Measurements from ENCODE around the gene DCAKD. TPM values are rescaled to one million over a fixed set of nuclear protein-coding genes. Genes with fewer than 3 reads are reported as not detected.
A peak's percentile ranks its signal among the peaks of the same experiment; 100 is the strongest.

The DCAKD gene
- total RNA-seq, 4 donors from 2014 or later, result 9.8 to 14.4 (median 12.3) TPM

GRCh38 chr17:45050481-45051059, 862 bp downstream of the DCAKD start:
- ATAC-seq, result peak; percentile 11 to 23
- H3K36me3 ChIP-seq, result no peaks in the 10 kb centered on the region
- peak overlapping the region; percentile 67 to 82 (median 77) for H3K4me3 ChIP-seq
- H3K27me3 ChIP-seq, result no peaks in the 10 kb centered on the region
- peak overlapping the region; percentile 94 to 97 (median 94) for H3K27ac ChIP-seq
- H3K4me1 ChIP-seq, result peaks cover 20 to 21% of the 10 kb centered on the region in 2 donors
- intact Hi-C loops (cut with DNase I; ENCODE audit: low total_unique reads) (loop anchor here (1.0 to 2.0 kb wide), 2 partner anchors 11 to 48 kb away; partner anchors contain the start of gene NMT1), in situ Hi-C loops (cut with MboI; ENCODE audit: low sequenced_read_pairs in 4 of 4) (loop anchor here in 1 of 4 donors (25.0 kb wide), 1 partner anchor 112 kb away; the partner anchor contains the start of gene HEXIM2)
- no peak for DNase-seq
- TF ChIP-seq, protein P1, sequence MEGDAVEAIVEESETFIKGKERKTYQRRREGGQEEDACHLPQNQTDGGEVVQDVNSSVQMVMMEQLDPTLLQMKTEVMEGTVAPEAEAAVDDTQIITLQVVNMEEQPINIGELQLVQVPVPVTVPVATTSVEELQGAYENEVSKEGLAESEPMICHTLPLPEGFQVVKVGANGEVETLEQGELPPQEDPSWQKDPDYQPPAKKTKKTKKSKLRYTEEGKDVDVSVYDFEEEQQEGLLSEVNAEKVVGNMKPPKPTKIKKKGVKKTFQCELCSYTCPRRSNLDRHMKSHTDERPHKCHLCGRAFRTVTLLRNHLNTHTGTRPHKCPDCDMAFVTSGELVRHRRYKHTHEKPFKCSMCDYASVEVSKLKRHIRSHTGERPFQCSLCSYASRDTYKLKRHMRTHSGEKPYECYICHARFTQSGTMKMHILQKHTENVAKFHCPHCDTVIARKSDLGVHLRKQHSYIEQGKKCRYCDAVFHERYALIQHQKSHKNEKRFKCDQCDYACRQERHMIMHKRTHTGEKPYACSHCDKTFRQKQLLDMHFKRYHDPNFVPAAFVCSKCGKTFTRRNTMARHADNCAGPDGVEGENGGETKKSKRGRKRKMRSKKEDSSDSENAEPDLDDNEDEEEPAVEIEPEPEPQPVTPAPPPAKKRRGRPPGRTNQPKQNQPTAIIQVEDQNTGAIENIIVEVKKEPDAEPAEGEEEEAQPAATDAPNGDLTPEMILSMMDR (IDR thresholded peaks at IDR 0.05 in 4 of 5, conservative IDR thresholded peaks at IDR 0.05 in 1 of 5), result no peak
- TF ChIP-seq POLR2A (IDR thresholded peaks at IDR 0.05), result no peak
- H3K9me3 ChIP-seq, result no peaks in the 10 kb centered on the region

DNA sequence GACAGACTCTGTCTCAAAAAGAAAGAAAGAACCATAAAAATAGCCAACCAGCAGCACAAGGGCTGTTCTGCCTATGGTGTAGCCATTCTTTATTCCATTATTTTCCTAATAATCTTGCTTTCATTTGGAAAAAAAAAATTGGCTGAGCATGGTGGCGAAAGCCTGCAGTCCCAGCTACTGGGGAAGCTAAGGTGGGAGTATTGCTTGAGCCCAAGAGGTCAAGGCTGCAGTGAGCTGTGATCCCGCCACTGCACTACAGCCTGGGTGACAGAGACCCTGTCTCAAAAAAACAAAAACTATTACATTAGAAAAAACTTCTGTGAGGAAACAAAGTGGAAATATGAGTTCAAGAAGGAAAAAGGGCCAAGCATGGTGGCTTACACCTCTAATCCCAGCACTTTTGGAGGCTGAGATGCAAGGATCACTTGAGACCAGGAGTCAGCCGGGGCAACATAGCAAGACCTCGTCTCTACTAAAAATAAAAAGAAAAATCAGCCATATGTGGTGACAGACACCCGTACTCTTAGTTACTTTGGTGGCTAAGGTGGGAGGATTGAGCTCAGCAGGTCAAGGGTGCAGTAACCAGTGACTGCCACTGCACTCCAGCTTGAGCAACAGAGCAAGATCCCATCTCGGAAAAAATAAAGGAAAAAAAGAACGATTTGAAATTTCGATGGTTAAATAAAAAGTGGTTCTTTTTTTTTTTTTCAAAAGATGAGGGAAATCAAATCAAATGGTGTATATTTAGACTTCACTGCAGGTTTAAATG, 2.5 kb downstream of the DCAKD start:
- DNase-seq, result no peak
- intact Hi-C loops (cut with DNase I; ENCODE audit: low total_unique reads), result no loop called here
- H3K4me3 ChIP-seq, result no peak overlapping the region
- peak overlapping the region in 1 of 4 donors; percentile 94 for H3K27ac ChIP-seq
- H3K27me3 ChIP-seq, result no peaks in the 10 kb centered on the region
- no peaks in the 10 kb centered on the region for H3K36me3 ChIP-seq
- in situ Hi-C loops (cut with MboI; ENCODE audit: low sequenced_read_pairs in 4 of 4), result loop anchor here in 1 of 4 donors (25.0 kb wide), 1 partner anchor 287 kb away; the partner anchor contains the start of gene ADAM11
- H3K9me3 ChIP-seq, result no peaks in the 10 kb centered on the region
- TF ChIP-seq, protein P1 (IDR thresholded peaks at IDR 0.05 in 4 of 5, conservative IDR thresholded peaks at IDR 0.05 in 1 of 5), result peak in 2 of 5 experiments; percentile 15 to 19
- TF ChIP-seq POLR2A (IDR thresholded peaks at IDR 0.05), result no peak
- ATAC-seq, result no peak
- H3K4me1 ChIP-seq, result peaks cover 20 to 21% of the 10 kb centered on the region in 2 donors

GRCh38 chr17:45046537-45047125, 4.8 kb downstream of the DCAKD start:
- in situ Hi-C loops (cut with MboI; ENCODE audit: low sequenced_read_pairs in 4 of 4) (loop anchor here in 1 of 4 donors (25.0 kb wide), 1 partner anchor 284 kb away; the partner anchor contains the start of gene ADAM11), intact Hi-C loops (cut with DNase I; ENCODE audit: low total_unique reads) (no loop called here)
- Histone ChIP-seq H3K4me3 (no peak overlapping the region), H3K9me3 (no peaks in the 10 kb centered on the region), H3K27me3 (no peaks in the 10 kb centered on the region), H3K4me1 (peaks cover 18 to 20% of the 10 kb centered on the region in 2 donors), H3K27ac (peak overlapping the region in 1 of 4 donors; percentile 13), H3K36me3 (no peaks in the 10 kb centered on the region)
- ATAC-seq (no peak), DNase-seq (no peak)
- TF ChIP-seq POLR2A (IDR thresholded peaks at IDR 0.05), result no peak
- TF ChIP-seq, protein P1 (IDR thresholded peaks at IDR 0.05 in 4 of 5, conservative IDR thresholded peaks at IDR 0.05 in 1 of 5), result no peak

DNA sequence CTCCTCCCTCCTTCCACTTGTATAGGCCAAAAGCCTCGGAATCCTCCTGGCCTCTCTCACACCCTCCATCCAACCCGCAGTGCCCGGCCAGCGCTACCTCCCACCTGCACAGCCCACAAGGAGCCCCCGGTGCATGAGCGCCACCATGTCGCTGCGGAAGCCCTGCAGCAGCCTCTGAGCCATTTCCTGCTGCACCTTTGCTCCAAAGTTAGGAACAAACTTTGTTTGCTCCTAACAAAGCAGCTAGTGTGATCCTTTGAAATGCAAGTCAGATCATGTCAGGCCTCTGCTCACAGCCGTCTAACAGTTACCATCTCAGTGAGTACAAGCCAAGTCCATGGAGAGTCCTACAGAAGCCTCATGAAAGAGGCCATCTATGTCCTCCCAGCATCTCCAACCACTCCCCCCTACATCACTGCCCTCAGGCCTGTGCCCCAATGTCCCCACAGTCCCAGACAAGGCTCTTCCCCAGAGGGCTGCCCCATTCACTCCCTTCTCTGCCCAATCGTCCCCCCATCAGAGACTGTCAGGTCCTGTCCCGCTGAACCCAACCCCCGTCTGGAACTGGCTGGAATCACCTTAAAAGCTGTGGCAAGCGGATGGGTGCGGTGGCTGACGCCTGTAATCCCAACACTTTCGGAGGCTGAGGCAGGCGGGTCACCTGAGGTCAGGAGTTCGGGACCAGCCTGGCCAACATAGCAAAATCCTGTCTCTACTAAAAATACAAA, 7.5 kb downstream of the DCAKD start:
- in situ Hi-C loops (cut with MboI; ENCODE audit: low sequenced_read_pairs in 4 of 4), result loop anchor here in 1 of 4 donors (25.0 kb wide), 1 partner anchor 282 kb away; the partner anchor contains the start of gene ADAM11
- Histone ChIP-seq H3K27ac (no peak overlapping the region), H3K27me3 (no peaks in the 10 kb centered on the region), H3K4me1 (peaks cover 23 to 25% of the 10 kb centered on the region in 2 donors), H3K9me3 (no peaks in the 10 kb centered on the region), H3K36me3 (no peaks in the 10 kb centered on the region), H3K4me3 (no peak overlapping the region)
- intact Hi-C loops (cut with DNase I; ENCODE audit: low total_unique reads), result no loop called here
- ATAC-seq (no peak), DNase-seq (no peak)
- TF ChIP-seq, protein P1 (IDR thresholded peaks at IDR 0.05 in 4 of 5, conservative IDR thresholded peaks at IDR 0.05 in 1 of 5), result no peak
- TF ChIP-seq POLR2A (IDR thresholded peaks at IDR 0.05), result no peak
